ENCODE data around the gene PARD6G. TPM values are rescaled to one million over a fixed set of nuclear protein-coding genes. Genes with fewer than 3 reads are reported as not detected.
A peak's percentile ranks its signal among the peaks of the same experiment; 100 is the strongest.

PARD6G gene
- total and polyA plus RNA-seq, 2 of the 13 experiments (the other 11 are each of a cell fraction or from before 2014, with no cell fraction given), result 3.6 to 7.4 TPM

DNA sequence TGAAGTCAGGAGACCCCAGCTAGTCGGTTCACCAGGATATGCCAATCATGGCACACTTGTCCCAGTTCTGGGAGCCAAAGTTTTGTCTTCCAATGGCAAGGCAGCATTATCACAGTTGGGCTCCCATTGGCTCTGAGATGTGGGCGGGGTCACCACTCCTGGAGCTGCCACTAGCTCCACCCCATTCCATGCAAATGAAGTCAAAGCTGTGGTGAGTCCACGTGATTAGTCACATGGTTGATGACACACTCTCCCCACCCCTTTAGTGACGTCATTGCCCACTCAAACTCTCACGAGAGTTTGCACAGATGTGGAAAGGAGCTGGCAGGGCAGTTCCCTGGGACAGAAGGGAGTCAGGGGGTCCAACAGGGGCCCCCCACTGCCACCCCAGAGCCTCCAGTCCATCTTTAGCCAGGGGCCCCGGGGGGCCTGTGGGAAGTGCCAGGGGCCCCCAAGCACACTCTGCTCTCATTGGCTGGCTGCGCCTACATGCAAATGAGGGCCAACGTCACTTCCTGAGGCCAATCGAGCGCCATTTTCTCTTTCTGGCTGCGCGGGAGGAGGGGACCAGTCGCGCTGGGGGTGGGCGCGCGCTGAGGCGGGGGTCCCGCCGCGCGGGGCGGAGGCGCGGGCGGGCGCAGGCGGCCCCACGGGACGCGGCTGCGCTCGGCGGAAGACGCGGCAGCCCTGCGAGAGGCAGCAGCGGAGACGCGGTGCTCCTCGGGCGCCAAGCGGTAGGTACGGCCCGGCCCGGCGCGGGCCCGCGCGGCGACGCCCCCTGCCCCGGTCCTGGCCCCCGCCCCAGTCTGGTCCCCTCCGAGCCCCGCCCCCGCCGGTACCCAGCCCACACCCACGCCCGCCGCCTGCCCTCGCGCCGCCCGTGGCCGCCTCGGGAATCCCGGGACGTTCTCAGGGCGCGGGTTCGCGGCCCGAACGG is 138.3 kb downstream of the PARD6G start, which contains the start of gene ADNP2 (continued):
- TF ChIP-seq, protein P1, sequence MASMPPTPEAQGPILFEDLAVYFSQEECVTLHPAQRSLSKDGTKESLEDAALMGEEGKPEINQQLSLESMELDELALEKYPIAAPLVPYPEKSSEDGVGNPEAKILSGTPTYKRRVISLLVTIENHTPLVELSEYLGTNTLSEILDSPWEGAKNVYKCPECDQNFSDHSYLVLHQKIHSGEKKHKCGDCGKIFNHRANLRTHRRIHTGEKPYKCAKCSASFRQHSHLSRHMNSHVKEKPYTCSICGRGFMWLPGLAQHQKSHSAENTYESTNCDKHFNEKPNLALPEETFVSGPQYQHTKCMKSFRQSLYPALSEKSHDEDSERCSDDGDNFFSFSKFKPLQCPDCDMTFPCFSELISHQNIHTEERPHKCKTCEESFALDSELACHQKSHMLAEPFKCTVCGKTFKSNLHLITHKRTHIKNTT (CRISPR knock-in tag; IDR thresholded peaks at IDR 0.05), result no peak
- TF ChIP-seq FOSL2 (CRISPR knock-in tag; IDR thresholded peaks at IDR 0.05) (peak; percentile 86), ZNF260 (CRISPR knock-in tag; IDR thresholded peaks at IDR 0.05; ENCODE audit: borderline replicate concordance, low read depth) (no peak), ZFP82 (CRISPR knock-in tag; IDR thresholded peaks at IDR 0.05; ENCODE audit: borderline replicate concordance) (no peak), SAP130 (CRISPR knock-in tag; IDR thresholded peaks at IDR 0.05; ENCODE audit: low read depth) (peak; percentile 53; the same call in 1 of the 2 replicates), KLF6 (CRISPR knock-in tag; IDR thresholded peaks at IDR 0.05) (no peak), KLF13 (CRISPR knock-in tag; IDR thresholded peaks at IDR 0.05) (no peak), ZNF781 (CRISPR knock-in tag; IDR thresholded peaks at IDR 0.05; ENCODE audit: borderline replicate concordance, not compliant biosample characterization) (no peak), NFATC3 (CRISPR knock-in tag; IDR thresholded peaks at IDR 0.05) (no peak), HIVEP1 (CRISPR knock-in tag; IDR thresholded peaks at IDR 0.05) (no peak), CEBPG (CRISPR knock-in tag; IDR thresholded peaks at IDR 0.05) (peak; percentile 12; the same call in 1 of the 2 replicates), TSC22D2 (CRISPR knock-in tag; IDR thresholded peaks at IDR 0.05; ENCODE audit: borderline replicate concordance) (no peak), THAP9 (CRISPR knock-in tag; IDR thresholded peaks at IDR 0.05; ENCODE audit: borderline replicate concordance) (no peak; the same call in 1 of the 2 replicates), MLX (CRISPR knock-in tag; IDR thresholded peaks at IDR 0.05) (peak; percentile 78), SMYD3 (CRISPR knock-in tag; IDR thresholded peaks at IDR 0.05) (no peak), STAT6 (CRISPR knock-in tag; IDR thresholded peaks at IDR 0.05; ENCODE audit: borderline replicate concordance) (no peak), CENPT (CRISPR knock-in tag; IDR thresholded peaks at IDR 0.05; ENCODE audit: low read depth) (no peak)
- TF ChIP-seq, protein P2, sequence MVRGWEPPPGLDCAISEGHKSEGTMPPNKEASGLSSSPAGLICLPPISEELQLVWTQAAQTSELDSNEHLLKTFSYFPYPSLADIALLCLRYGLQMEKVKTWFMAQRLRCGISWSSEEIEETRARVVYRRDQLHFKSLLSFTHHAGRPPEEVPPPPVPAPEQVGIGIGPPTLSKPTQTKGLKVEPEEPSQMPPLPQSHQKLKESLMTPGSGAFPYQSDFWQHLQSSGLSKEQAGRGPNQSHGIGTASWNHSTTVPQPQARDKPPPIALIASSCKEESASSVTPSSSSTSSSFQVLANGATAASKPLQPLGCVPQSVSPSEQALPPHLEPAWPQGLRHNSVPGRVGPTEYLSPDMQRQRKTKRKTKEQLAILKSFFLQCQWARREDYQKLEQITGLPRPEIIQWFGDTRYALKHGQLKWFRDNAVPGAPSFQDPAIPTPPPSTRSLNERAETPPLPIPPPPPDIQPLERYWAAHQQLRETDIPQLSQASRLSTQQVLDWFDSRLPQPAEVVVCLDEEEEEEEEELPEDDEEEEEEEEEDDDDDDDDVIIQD (CRISPR knock-in tag; IDR thresholded peaks at IDR 0.05; ENCODE audit: low read depth), result peak; percentile 58; the same call in 1 of the 2 replicates
- TF ChIP-seq, protein P3, sequence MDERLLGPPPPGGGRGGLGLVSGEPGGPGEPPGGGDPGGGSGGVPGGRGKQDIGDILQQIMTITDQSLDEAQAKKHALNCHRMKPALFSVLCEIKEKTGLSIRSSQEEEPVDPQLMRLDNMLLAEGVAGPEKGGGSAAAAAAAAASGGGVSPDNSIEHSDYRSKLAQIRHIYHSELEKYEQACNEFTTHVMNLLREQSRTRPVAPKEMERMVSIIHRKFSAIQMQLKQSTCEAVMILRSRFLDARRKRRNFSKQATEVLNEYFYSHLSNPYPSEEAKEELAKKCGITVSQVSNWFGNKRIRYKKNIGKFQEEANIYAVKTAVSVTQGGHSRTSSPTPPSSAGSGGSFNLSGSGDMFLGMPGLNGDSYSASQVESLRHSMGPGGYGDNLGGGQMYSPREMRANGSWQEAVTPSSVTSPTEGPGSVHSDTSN (CRISPR knock-in tag; IDR thresholded peaks at IDR 0.05), result peak; percentile 60

Measured in HepG2 (cell line).